RPMI8226 (cell line): ENCODE results near the gene PRSS56.

ENCODE experiments used
- DNase-seq: peaks from one replicate; pipeline ENCODE4 v3.0.0-alpha.2; 2015

PRSS56 gene

GRCh38 chr2:232502911-232503808 lies 17.0 kb upstream of the PRSS56 start:
- DNase-seq = no peak

- no peak for DNase-seq
Observed at GRCh38 chr2:232503809-232504323, 16.3 kb upstream of the PRSS56 start.

- no peak for DNase-seq
Observed at GRCh38 chr2:232504438-232504837, 15.8 kb upstream of the PRSS56 start.

- no peak for DNase-seq
Observed at GRCh38 chr2:232505856-232506255, 14.3 kb upstream of the PRSS56 start.

GRCh38 chr2:232506709-232507108 lies 13.5 kb upstream of the PRSS56 start:
- DNase-seq = no peak

GRCh38 chr2:232508251-232508650 lies 11.9 kb upstream of the PRSS56 start:
- DNase-seq = no peak

GRCh38 chr2:232511336-232511890 lies 8.8 kb upstream of the PRSS56 start:
- no peak for DNase-seq

GRCh38 chr2:232512602-232513001 lies 7.6 kb upstream of the PRSS56 start:
- DNase-seq = no peak

- DNase-seq = no peak
Observed at GRCh38 chr2:232513353-232513752, 6.8 kb upstream of the PRSS56 start.

- DNase-seq = no peak
Observed at GRCh38 chr2:232515639-232516038, 4.5 kb upstream of the PRSS56 start.

GRCh38 chr2:232516551-232516950 lies 3.6 kb upstream of the PRSS56 start:
- no peak for DNase-seq

- DNase-seq = no peak
Observed at GRCh38 chr2:232518844-232519243, 1.3 kb upstream of the PRSS56 start.

- peak; percentile 34 for DNase-seq
Observed at GRCh38 chr2:232520489-232520888, 301 bp downstream of the PRSS56 start.

- DNase-seq = no peak
Observed at GRCh38 chr2:232521098-232521497, 910 bp downstream of the PRSS56 start.

- peak; percentile 54 for DNase-seq
Observed at GRCh38 chr2:232521959-232522622, 1.9 kb downstream of the PRSS56 start.

GRCh38 chr2:232522623-232523401 lies 2.6 kb downstream of the PRSS56 start:
- DNase-seq = no peak

GRCh38 chr2:232523402-232523681 lies 3.2 kb downstream of the PRSS56 start:
- no peak for DNase-seq

- DNase-seq = no peak
Observed at GRCh38 chr2:232523682-232524597, 3.8 kb downstream of the PRSS56 start.

- no peak for DNase-seq
Observed at GRCh38 chr2:232524771-232525170, 4.6 kb downstream of the PRSS56 start.

GRCh38 chr2:232525199-232525598 lies 5.0 kb downstream of the PRSS56 start:
- no peak for DNase-seq

GRCh38 chr2:232525791-232526371 lies 5.7 kb downstream of the PRSS56 start, which contains the start of gene CHRND:
Gene CHRND (plus strand): TSS chr2:232526160. CDS start chr2:232526216, 56 bp downstream.
- no peak for DNase-seq
